Activated naive CD8-positive, alpha-beta T cell treated with anti-CD3 and anti-CD28 coated beads, Interleukin-2, amount 10 ng/mL, durations not matched to agents 7 days and 5 days (primary cell): ENCODE data around the gene RAB36. TPM values are rescaled to one million over a fixed set of nuclear protein-coding genes. Genes with fewer than 3 reads are reported as not detected.

Experiments used
- ATAC-seq: fragments of 150-1000 bp; cut with Tn5 transposase; one replicate; pipeline ENCODE4 v1.10.0; 2021; ENCODE audit warnings: low read depth, moderate library complexity
- POLR2A ChIA-PET: fragments of 350-600 bp; sonication (Branson Sonifier 250); formaldehyde crosslinking; loops from one replicate; lab custom pipeline; 2021; ENCODE audit warnings: antibody characterized with exemption; lab: Charles Lee
- DNase-seq: peaks from one replicate; pipeline ENCODE4 v3.0.0; 2021
- H3K27ac Mint-ChIP-seq: one replicate; pipeline ENCODE4 v1.8.0; 2022; ENCODE audit warnings: mild to moderate bottlenecking, mixed read lengths
- H3K27me3 Mint-ChIP-seq: one replicate; pipeline ENCODE4 v1.8.0; 2022; ENCODE audit warnings: mild to moderate bottlenecking, moderate library complexity, mixed read lengths
- H3K36me3 Mint-ChIP-seq: one replicate; pipeline ENCODE4 v1.8.0; 2021; ENCODE audit warnings: mild to moderate bottlenecking, mixed read lengths
- H3K4me1 Mint-ChIP-seq: one replicate; pipeline ENCODE4 v1.8.0; 2021; ENCODE audit warnings: mixed read lengths
- H3K4me3 Mint-ChIP-seq: one replicate; pipeline ENCODE4 v1.8.0; 2022; ENCODE audit warnings: mild to moderate bottlenecking, moderate library complexity, mixed read lengths
- H3K9me3 Mint-ChIP-seq: one replicate; pipeline ENCODE4 v1.8.0; 2021; ENCODE audit warnings: mixed read lengths
- total RNA-seq, 2 experiments: library from RNA; stranded (reverse); gene quantifications; one replicate each; pipeline ENCODE4 v1.2.3, GENCODE V29; 2021

The RAB36 gene
- total RNA-seq, 2 experiments from 2014 or later: 0.68 to 1.3 TPM

DNA sequence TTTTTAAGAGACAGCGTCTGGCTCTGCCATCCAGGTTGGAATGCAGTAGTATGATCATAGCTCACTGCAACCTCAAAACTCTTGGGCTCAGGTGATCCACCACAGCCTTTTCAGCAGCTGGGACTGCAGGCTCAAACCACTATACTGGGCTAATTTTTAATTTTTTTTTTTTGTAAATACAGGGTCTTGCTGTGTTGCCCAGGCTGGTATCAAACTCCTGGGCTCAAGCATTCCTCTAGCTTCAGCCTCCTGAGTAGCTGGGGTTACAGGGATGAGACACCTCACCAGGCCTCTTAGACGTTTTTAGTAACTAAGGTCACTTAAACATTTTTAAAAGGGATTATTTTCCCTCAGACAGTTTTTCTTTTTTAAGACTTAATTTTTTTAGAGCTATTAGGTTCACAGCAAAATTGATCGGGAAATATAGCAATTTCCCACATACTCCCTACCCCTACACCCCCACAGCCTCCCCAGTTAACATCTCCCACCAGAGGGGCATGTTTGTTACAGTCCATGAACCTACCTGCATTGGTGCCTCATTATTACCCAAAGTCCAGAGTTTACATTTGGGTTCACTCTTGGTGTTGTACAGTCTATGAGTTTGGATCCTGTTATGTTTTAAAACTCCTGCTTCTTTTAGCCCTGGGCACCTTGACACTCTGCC lies 39.0 kb downstream of the RAB36 start:
- Mint-ChIP-seq H3K27me3 (no peaks in the 10 kb centered on the region), H3K36me3 (peaks cover 11% of the 10 kb centered on the region), H3K27ac (no peak overlapping the region), H3K9me3 (no peaks in the 10 kb centered on the region), H3K4me3 (no peak overlapping the region), H3K4me1 (peaks cover 28% of the 10 kb centered on the region)
- POLR2A ChIA-PET: interaction anchor here (1.1 to 1.3 kb wide), 2 partner anchors 41 to 59 kb away, joined by 3 read pairs; no protein-coding TSS in a partner anchor
- ATAC-seq: no peak
- no peak for DNase-seq

DNA sequence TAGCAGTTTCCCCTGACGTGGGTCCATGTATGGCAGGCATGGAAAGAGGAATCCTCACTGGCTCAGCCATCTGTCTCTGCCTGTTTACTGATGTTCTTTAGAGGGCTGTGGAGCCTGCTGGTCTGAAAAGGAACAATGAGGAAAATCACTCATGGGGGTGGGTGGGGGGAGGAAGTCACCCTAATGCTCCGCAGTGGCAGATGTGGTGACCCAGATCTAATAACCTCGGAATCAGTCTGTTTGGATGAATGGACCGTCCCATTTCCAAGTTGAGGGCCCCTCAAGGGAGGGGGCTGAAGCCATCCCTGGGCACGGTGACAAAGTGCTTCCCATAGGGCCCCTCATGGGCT lies 39.5 kb downstream of the RAB36 start:
- Mint-ChIP-seq H3K4me3 (no peak overlapping the region), H3K36me3 (peaks cover 11% of the 10 kb centered on the region), H3K27ac (no peak overlapping the region), H3K4me1 (peaks cover 27% of the 10 kb centered on the region), H3K9me3 (no peaks in the 10 kb centered on the region), H3K27me3 (no peaks in the 10 kb centered on the region)
- DNase-seq (no peak), ATAC-seq (no peak)
- POLR2A ChIA-PET: interaction anchor here (1.1 to 1.3 kb wide), 2 partner anchors 41 to 58 kb away, joined by 3 read pairs; no protein-coding TSS in a partner anchor

DNA sequence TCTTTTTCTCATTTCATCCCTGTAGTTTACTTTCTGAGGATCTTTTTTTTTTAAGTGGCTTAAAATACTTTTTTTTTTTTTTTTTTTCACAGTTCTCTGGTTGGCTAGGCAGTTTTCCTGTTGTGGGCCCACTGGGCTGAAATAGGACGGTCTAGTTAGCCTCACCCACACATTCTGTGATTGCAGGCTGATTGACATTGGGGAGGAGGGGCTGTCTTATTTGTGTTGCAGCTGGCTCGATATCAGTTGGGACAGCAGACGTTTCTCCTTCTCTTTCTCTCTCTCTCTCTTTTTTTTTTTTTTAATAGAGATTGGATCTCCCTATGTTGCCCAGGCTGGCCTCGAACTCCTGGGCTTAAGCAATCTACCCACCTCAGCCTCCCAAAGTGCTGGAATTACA lies 41.9 kb downstream of the RAB36 start:
- Mint-ChIP-seq H3K36me3 (peaks cover 11% of the 10 kb centered on the region), H3K9me3 (no peaks in the 10 kb centered on the region), H3K4me3 (no peak overlapping the region), H3K27ac (no peak overlapping the region), H3K27me3 (no peaks in the 10 kb centered on the region), H3K4me1 (peaks cover 20% of the 10 kb centered on the region)
- POLR2A ChIA-PET: no interaction called here
- ATAC-seq (no peak), DNase-seq (no peak)

DNA sequence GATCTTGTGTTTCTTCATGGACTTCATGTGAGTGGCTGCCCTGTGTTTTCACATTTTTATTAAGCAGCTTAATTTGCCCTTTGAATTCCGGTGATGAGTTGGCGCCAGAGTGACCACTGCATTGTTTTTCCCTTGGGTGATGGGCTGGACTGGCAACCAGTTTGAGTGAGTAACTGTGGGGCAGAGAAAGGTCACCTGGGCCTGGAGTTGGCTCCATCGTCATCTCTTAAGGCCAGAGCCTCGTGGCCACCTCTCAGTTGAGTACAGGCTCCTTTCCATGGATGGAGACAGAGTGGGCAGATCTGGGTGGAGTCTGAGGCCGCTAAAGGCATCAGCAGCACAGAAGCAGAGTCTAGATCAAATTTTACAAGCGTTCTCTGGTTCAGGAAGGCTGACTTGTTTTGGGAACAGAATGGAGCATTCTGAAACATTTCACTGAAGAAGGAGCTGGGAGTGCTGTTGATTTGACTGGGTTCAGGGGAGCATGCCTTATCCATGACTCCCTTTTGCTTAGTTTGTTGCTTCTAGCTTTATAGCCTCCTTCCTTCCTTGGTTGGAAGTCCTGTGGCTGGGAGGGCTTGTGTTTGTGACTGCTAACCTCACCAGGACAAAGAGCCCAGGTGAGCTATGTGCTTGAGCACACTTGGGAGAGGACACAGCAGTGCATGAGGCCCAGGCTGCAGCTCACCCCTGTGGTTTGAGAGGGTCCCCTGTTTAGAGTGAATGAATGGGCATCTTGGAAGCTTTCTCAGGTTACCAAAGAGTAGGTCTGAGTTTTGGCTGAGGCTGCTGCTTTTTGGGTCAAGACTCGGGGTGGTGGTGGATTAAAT lies 42.8 kb downstream of the RAB36 start:
- POLR2A ChIA-PET: no interaction called here
- no peak overlapping the region for H3K4me3 Mint-ChIP-seq

DNA sequence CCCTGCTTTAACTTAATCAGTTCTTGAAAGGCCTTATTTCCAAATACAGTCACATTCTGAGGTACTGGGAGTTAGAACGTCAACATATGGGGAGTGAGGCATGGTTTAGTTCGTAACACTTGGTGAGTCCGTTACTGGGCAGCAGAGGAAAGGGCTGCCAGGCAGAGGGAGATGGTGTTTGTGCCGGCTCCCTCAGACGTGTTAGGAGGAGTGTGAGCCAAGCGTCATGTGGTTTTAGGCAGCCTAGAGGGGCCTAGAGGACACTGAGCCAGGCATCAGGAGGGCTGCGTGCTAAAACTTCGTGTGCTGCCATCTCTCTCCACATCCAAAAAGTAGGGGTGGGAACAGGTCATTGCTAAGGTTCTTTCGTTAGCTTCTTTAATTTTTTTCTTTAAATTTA lies 45.2 kb downstream of the RAB36 start:
- no peak overlapping the region for H3K4me3 Mint-ChIP-seq
- H3K9me3 Mint-ChIP-seq: no peaks in the 10 kb centered on the region
- H3K36me3 Mint-ChIP-seq: peaks cover 5% of the 10 kb centered on the region
- H3K27ac Mint-ChIP-seq: no peak overlapping the region
- POLR2A ChIA-PET: no interaction called here
- peaks cover 3% of the 10 kb centered on the region for H3K4me1 Mint-ChIP-seq
- no peak for ATAC-seq
- no peaks in the 10 kb centered on the region for H3K27me3 Mint-ChIP-seq
- DNase-seq: no peak

More for the DNA sequence above, 42.8 kb downstream of the RAB36 start:
- no peaks in the 10 kb centered on the region for H3K27me3 Mint-ChIP-seq
- no peak for ATAC-seq
- H3K36me3 Mint-ChIP-seq: peaks cover 11% of the 10 kb centered on the region
- H3K4me1 Mint-ChIP-seq: peaks cover 11% of the 10 kb centered on the region
- H3K27ac Mint-ChIP-seq: no peak overlapping the region
- DNase-seq: no peak
- no peaks in the 10 kb centered on the region for H3K9me3 Mint-ChIP-seq

DNA sequence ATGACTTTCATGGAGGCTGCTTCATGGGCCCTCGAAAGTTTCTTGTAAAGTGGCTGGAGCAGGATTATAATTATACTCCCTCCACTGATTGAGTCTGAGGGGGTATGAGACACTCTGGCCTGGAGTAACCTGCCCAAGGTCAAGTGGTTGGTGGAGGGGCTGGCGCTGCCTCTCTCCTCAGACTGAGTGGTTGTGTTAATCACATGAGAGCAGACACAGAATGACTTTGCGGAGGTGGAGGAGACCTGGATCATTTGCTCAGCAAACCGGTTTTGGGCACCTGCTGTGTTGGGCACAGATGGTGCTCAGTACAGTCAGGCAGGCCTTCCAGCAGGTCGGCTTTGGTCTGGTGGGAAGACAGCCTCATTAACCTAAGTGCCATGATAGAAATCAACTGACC lies 46.9 kb downstream of the RAB36 start:
- DNase-seq (no peak), ATAC-seq (no peak)
- Mint-ChIP-seq H3K4me1 (no peaks in the 10 kb centered on the region), H3K9me3 (no peaks in the 10 kb centered on the region), H3K27ac (no peak overlapping the region), H3K27me3 (no peaks in the 10 kb centered on the region), H3K4me3 (no peak overlapping the region), H3K36me3 (peaks cover 5% of the 10 kb centered on the region)
- POLR2A ChIA-PET: no interaction called here

DNA sequence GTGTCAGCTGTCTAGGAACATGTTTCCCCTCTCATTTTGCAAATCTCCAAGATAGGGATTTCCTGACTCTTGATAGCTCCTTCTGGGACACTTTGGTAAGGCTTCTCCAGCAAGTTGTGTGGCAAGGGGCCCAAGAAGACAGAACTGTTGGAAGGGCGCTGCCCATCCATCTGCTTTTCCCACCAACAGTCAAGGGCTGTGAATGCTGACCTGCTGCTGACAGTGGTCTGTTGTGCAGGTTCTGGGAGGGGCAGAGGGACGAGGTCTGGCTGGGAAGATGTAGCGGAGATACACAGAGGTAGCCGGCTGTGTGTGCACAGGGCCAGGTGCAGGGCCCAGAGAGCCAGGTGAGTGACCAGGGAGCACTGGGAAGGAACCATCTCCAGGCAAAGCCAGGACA lies 47.3 kb downstream of the RAB36 start:
- POLR2A ChIA-PET: no interaction called here
- H3K36me3 Mint-ChIP-seq: peaks cover 3% of the 10 kb centered on the region

DNA sequence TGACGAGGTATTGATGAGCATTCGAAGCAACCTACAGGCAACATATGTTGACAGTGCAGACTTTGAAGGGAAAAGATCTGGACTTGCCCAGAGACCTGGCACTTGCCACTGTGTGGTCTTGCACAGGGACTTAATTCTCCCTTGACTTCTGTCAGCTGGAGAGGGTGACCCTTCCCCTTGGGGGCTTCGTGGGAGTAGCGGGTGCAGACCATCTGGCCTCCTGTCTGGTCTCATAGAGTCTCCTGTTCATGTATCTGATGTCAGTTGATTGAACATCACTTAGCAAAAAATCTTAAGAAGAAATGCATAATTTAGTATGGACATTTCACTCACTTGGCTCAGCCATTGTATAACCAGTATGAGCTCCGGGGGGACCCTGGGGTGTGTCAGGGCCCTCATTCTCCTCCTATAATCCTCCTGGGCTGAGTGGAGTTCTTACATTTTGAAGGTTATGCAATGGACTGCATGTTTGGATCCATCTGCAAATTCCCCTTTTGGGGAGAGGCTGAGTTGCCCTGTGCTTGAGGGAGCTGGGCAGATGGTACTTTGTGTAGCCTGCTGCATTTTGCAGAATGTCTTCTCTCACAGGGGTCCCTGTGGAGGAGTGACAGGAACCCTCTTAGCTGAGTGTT lies 48.0 kb downstream of the RAB36 start:
- no peak overlapping the region for H3K27ac Mint-ChIP-seq
- no peaks in the 10 kb centered on the region for H3K9me3 Mint-ChIP-seq
- no peak for ATAC-seq
- no peaks in the 10 kb centered on the region for H3K36me3 Mint-ChIP-seq
- H3K27me3 Mint-ChIP-seq: no peaks in the 10 kb centered on the region
- H3K4me1 Mint-ChIP-seq: no peaks in the 10 kb centered on the region
- DNase-seq: no peak
- no peak overlapping the region for H3K4me3 Mint-ChIP-seq
- POLR2A ChIA-PET: no interaction called here

More for the DNA sequence above, 47.3 kb downstream of the RAB36 start:
- DNase-seq: no peak
- Mint-ChIP-seq H3K27me3 (no peaks in the 10 kb centered on the region), H3K27ac (no peak overlapping the region), H3K4me3 (no peak overlapping the region), H3K9me3 (no peaks in the 10 kb centered on the region), H3K4me1 (no peaks in the 10 kb centered on the region)
- no peak for ATAC-seq

DNA sequence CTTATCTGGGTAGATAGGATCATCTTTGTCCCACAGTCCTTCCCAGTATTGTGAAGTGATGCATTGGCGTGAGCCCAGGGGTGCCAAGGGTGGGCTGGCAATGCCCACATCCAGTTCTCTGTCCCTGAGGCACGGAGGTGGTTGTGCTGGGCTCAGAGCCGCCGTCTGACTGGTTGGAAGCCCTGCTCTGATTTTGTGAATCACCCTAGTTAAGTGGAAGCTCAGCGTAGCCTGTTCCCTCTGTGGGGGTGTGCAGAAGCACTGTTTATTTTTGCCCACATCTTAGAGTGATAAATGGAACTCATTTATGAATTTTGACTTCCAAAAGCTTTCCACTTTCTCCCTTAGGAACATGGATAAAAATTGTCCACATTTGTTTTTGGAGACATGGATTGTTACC lies 48.6 kb downstream of the RAB36 start:
- no peaks in the 10 kb centered on the region for H3K36me3 Mint-ChIP-seq
- POLR2A ChIA-PET: no interaction called here
- no peaks in the 10 kb centered on the region for H3K9me3 Mint-ChIP-seq
- H3K27me3 Mint-ChIP-seq: no peaks in the 10 kb centered on the region
- H3K27ac Mint-ChIP-seq: no peak overlapping the region
- DNase-seq (no peak), ATAC-seq (no peak)
- no peaks in the 10 kb centered on the region for H3K4me1 Mint-ChIP-seq
- H3K4me3 Mint-ChIP-seq: no peak overlapping the region

DNA sequence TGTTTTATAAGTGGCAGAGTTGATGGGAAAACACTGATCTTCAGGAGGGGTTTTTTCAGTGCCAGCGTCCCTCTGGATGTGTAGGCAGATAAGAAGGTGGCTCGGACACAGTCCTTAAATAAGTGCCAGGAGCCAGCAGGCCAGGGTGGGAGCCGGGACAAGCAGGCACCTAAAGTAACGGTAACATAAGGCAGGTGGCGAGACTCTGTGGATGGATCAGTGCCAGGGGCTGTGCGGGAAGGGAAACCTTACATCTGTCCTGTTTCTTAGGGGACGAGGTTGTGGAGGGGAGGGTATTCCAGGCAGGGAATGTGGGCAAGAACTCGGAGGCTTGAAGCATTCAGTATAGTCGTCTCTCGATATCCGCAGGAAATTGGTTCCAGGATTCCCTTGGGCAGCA lies 50.9 kb downstream of the RAB36 start:
- Mint-ChIP-seq H3K4me3 (no peak overlapping the region), H3K9me3 (no peaks in the 10 kb centered on the region), H3K4me1 (no peaks in the 10 kb centered on the region), H3K27ac (no peak overlapping the region), H3K27me3 (no peaks in the 10 kb centered on the region), H3K36me3 (no peaks in the 10 kb centered on the region)
- POLR2A ChIA-PET: interaction anchor here (0.6 kb wide), 1 partner anchor 30 kb away, joined by 3 read pairs; no protein-coding TSS in a partner anchor
- ATAC-seq: no peak
- DNase-seq: no peak

DNA sequence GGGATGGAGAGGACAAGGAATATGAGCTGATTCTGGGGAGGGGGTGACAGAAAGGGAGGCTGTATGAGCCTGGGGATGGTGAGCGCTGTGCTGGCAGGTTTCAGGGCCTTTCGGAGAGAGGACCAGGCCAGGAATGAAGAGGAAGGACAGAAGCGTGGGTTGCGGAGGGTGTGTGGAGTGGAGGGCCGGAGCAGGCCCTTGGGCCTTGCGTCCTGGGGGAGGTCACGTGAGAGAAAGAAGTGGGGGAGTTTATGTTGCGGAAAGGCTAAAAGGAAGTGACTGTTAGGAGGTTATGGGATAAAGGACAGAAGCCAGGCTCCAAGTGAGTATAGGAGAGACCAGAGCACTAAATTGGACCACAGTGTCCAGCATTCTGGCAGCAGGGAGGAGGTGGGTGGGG lies 52.6 kb downstream of the RAB36 start:
- DNase-seq (no peak), ATAC-seq (no peak)
- POLR2A ChIA-PET: no interaction called here
- Mint-ChIP-seq H3K9me3 (no peaks in the 10 kb centered on the region), H3K36me3 (no peaks in the 10 kb centered on the region), H3K4me1 (no peaks in the 10 kb centered on the region), H3K4me3 (no peak overlapping the region), H3K27me3 (no peaks in the 10 kb centered on the region), H3K27ac (no peak overlapping the region)

DNA sequence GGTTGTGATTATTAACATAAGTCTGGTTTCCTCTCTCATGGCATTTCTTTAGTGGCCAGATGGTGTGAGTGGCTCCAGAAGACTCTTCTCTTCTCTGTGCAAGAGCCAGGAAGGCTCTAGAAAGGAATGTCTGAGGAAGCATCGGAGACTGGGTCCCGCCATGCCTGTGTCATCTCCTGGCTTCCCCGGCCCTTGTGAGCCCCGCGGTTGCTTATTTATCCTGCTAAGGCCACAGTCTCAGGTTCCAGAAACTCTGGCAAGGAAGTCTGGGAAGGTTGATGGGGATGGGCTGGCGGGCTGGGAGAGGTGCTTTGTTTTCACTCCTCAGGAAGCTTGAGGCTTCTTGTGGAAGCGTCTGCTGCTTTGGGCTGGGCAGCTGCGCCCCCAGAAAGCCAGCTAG lies 53.9 kb downstream of the RAB36 start:
- H3K4me1 Mint-ChIP-seq: no peaks in the 10 kb centered on the region
- peaks cover 4% of the 10 kb centered on the region for H3K36me3 Mint-ChIP-seq
- ATAC-seq (no peak), DNase-seq (no peak)
- POLR2A ChIA-PET: no interaction called here
- H3K27me3 Mint-ChIP-seq: no peaks in the 10 kb centered on the region
- H3K27ac Mint-ChIP-seq: no peak overlapping the region
- no peak overlapping the region for H3K4me3 Mint-ChIP-seq
- H3K9me3 Mint-ChIP-seq: no peaks in the 10 kb centered on the region

DNA sequence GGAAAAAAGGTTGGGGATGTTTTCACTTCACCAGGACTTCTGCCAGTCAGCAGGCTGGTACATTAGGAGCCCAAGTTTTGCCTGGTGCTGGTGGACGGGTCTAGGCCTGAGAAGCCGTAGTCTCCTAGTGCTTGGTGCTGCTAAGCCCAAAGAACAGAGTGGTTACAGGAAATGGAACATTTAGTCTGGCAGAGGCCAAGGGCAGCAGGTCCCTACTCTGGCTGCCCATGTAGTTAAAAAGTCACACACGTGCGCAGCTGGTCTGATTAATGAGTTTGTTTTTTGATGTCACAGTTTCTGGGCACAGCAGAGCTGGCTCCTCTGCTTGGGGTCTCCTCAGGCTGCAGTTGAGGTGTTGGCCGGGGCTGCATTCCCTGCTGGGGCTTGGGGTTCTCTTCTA lies 55.6 kb downstream of the RAB36 start:
- POLR2A ChIA-PET: no interaction called here
- ATAC-seq: no peak
- peaks cover 4% of the 10 kb centered on the region for H3K36me3 Mint-ChIP-seq
- no peak overlapping the region for H3K4me3 Mint-ChIP-seq
- no peak overlapping the region for H3K27ac Mint-ChIP-seq
- no peak for DNase-seq
- no peaks in the 10 kb centered on the region for H3K9me3 Mint-ChIP-seq
- no peaks in the 10 kb centered on the region for H3K27me3 Mint-ChIP-seq
- H3K4me1 Mint-ChIP-seq: no peaks in the 10 kb centered on the region
